Lung microvascular endothelial cell (primary cell): ENCODE results near the gene CENPF. TPM values are rescaled to one million over a fixed set of nuclear protein-coding genes. Genes with fewer than 3 reads are reported as not detected.
A peak's percentile ranks its signal among the peaks of the same experiment; 100 is the strongest.
"Not testable (repeated sequence)": the region's sequence is repeated elsewhere in the genome, so short reads cannot be mapped to it uniquely, and the experiment has no call there.

Experiments used
- DNase-seq, 2 donors: peaks; one replicate each; pipeline versions ENCODE4 v3.0.0 to v3.0.0-alpha.2; 2010; ENCODE audit warnings: low read depth in 2 of 2
- total RNA-seq: library from RNA; depleted of rRNA; stranded (reverse); fragments of >200 nt; gene quantifications from 2 replicates; pipeline ENCODE4 v1.2.1, GENCODE V29; 2014

Gene CENPF
- total RNA-seq, 1 donor from 2014 or later = 6.0 TPM

DNA sequence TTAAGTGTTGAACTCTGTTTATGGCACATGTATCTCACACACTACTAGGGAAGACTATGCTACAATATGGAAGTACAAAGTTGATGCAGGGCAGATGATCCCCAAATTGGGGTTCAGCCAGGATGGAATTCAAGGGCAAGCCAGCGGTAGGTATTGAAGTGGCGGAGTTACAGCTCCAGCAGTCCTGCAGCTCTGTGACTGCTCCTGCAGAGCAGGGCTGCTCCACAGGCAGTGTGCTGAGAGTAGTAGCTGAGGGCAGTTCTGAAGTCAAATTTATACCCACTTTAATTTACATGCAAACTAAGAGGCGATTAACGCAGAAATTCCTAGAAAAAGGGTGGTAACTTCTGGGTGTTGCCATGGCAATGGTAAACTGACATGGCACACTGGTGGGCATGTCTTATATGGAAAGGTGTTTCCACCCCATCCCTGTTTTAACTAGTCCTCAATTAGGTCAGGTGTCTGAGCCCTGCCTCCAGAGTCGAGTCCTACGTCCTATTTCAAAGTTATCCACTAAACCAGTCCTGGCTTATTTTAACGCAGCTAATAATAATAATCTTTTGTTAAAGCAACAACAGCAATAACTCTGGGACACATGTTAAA lies 20.6 kb upstream of the CENPF start:
- no peak for DNase-seq

DNA sequence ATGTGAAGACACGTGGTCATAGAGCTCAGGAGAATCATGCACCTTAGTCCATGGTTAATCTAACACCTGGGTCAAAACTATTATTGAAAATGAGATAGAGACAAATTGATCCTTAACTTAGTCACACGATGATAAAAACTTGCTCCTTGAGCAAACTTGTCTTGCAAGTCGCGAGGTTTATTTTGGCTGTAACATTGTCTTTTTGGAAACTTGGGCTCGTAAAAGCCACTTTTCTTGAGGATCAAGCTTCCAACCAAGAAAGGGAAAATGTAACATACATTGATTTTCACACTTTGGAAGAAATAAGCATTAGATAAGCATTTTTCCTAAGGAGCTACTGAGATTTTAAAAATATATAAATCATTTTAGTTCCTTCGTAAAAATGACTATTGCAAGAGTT lies 19.9 kb upstream of the CENPF start:
- no peak for DNase-seq

DNA sequence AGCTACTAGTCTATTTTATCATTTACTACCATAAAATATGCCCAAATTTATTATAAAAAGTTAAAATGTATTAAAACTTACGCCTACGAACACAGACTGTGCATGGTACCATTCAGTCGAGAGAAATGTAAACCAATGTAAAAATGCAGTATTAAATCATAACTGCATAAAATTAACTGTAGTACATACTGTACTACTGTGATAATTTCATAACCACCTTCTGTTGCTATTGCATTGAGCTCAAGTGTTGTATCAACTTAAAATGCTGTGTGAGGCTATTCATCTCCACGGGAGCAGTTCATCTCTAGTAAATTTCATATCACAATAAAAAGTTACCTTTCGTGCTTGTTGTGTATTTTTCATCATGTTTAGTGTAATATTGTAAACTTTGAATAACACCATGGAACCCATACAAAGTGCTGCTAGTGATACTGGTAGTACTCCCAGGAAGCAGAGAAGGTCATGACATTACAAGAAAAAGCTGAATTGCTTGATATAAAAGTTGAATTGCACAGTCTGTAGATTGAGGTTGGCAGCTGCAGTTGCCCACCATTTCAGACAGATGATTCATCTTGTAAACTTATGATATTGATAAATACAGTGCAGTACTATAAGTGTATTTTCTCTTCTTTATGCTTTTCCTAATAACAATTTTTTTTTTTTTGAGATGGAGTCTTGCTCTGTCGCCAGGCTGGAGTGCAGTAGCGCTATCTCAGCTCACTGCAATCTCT lies 19.0 kb upstream of the CENPF start:
- no peak for DNase-seq

DNA sequence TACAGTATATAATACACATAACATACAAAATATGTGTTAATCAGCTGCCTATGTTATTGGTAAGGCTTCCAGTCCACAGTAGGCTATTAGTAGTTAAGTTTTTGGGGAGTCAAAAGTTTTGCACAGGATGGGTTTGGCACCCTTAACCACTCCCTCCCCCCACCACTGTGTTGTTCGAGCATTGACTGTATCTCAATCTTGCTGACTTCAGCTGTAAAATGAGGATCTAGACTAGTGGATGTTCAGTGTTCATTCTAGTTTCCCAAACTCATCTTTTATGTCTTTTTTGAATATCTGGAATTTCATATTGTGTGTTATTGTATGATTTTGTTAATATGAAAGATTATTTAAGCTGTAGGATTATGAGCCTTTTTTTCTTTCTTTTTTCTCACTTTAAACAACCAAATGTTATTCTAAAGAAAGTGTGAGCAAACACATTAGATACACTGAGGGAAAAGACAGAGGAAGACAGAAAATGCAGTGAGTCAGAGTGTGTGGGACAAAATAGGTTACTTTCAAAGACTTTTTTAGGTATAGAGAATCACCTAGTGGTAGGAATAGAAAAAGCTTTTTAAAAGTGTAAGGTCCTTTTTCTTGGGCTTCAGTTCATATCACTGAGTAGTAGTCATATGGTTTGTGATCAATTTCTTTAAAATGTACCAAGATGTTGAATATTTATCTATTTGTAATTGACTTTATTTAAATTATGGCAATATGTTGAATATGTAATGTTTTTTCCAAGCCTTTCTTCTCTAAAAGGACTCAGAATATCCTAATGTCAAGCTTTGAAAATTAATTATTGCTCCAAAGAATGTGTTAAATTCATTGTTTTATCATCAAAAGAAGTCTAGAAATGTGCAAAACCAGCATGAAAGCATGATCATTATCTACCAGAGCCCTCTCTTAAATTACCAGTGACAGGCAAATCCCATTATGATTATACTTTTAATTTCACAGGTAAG lies 17.9 kb upstream of the CENPF start:
- DNase-seq = peak; percentile 72 to 75

DNA sequence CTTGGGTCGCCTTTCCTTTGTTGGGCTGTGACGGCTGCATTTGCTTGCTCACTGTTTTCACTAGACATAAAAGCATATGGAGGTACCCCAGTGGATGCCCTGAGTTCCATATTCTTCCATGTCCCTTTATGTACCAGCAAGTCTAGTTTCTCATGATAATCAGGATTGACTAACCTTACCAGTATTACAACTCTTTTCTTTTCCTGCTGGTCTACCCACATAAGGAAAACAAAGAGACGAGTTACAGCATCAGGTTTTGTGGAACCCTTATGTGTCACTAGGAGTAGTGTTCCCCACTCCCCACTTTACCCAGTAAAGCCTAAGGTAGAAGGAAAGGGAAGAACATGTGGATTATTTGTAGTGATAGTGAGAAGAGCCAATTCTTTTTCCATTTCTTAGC lies 16.4 kb upstream of the CENPF start:
- DNase-seq = no peak

DNA sequence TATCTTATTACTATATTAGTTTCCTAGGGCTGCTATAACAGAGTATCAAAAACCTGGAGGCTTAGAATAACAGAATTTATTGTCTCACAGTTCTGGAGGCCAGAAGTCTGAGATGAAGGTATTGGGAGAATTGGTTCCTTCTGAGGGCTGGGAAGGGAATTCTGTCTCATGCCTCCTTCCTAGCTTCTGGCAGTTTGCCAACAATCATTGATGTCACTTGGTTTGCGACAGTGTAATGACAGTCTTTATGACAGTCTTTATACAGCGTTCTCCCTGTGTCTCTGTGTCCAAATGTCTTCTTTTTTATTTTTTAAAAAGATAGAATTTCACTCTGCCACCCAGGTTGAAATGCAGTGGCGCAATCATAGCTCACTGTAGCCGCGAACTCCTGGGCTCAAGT lies 15.8 kb upstream of the CENPF start:
- DNase-seq = no peak

DNA sequence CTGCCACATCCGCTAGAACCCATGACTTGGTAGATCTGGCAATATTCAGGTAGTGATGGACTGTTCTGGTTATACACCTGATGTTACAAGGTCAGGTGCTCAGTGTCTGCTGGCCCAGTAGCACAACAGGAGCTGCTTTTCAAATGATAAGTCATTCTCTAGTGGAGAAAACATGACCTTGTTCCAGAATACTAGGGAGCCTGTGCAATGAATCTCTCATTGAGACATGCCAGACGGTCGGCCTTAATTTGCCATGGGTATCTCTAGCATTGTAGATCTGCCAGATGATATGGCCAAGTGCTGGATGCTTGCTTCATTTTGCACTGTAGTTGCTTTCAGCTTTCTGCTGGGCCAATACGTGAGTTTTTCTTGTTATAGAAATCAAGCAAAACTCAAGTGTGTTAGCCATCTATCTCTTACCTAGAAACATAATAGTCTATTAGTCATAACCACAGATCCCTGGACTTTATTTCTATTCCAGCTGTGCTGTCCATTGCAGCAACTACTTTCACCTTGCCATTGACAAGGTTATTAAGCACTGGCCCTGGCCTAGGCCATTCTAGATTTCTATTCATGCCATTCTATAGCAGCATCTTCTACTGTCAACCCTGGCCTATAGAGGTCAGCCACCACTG lies 13.9 kb upstream of the CENPF start:
- no peak for DNase-seq

DNA sequence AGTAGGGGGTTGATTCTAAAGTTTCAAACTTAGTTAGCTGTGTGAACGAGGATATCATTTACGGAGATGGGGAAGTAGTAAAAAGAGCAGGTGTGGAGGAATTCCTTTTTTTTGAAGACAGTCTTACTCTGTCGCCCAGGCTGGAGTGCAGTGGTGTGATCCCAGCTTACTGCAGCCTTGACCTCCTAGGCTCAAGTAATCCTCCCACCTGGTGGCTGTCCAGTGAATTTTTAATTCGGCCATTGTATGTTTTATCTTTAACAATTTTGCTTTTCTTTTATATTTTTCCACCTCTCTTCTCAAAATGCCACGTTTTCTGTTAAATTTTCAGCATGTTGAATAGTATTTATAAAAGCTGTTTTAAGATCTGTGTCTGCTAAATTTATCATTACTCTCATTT lies 12.3 kb upstream of the CENPF start:
- DNase-seq = peak in 1 of 2 donors; percentile 6

DNA sequence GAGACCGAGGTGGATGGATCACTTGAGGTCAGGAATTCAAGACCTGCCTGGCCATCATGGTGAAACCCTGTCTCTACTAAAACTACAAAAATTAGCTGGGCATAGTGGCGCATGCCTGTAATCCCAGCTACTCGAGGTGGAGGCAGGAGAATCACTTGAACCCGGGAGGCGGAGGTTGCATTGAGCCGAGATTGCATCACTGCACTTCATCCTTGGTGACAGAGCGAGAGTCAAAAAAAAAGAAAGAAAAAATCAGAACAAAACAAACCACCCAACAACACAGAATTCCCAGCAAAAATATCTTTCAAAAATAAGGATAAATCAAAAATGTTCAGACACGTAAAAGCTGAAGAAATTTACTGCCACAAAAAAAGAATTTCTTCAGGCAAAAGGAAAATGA lies 11.1 kb upstream of the CENPF start:
- not testable (repeated sequence) for DNase-seq

DNA sequence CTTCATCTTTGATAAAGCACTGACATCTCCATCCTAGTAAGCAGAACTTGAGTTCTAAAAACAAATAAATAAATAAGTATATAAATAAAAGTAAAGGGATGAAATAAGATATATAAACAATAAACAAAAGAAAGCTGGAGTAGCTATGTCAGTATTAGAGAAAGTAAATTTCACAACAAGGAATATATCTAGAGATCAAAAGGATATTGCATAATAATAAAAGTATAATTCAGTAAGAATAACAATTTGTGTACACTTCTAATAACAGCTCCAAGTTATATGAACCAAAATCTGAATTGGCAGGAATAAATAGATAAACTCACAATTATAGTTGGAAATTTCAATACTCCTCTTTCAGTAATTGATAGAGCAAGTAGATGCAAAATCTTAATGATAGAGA lies 9.8 kb upstream of the CENPF start:
- DNase-seq = no peak

DNA sequence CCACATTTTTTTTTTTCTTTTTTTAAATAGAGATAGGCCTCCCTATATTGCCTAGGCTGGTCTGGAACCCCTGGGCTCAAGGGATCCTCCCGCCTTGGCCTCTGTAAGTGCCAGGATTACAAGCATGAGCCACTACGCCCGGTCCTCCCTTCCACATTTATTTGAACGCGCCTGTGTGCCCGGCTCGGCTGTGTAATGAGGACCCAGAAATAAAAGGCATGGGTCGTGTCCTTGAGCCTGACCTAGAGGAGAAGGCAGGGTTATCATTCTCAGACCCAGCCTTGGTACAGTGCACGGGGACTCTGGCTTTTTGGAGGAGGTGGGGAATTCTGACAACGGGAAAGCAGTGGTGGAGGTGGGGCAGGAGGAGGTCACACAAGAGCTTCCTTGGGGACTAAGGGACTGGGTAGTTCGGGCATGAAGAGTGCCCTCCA lies 841 bp downstream of the CENPF start:
- DNase-seq = peak in 1 of 2 donors; percentile 20

DNA sequence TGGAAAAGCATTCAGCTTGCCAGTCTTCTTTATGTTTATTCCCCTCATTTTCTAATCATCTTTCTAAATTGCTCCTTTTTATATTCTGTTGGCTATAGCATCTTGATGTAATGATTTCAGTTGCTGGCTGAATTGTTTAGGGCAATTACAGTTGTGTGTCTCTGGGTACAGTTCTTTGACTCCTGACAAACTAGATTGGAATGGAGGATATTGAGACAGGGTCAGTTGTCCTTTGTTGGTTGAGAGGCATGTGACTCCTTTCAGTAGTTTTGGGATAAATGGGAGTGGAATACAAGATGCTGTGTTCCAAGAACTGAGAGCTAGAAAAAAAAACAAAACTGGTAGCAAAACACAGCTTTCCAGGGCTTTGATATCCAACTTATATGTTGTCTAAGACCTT lies 1.5 kb downstream of the CENPF start:
- DNase-seq = peak in 1 of 2 donors; percentile 22

DNA sequence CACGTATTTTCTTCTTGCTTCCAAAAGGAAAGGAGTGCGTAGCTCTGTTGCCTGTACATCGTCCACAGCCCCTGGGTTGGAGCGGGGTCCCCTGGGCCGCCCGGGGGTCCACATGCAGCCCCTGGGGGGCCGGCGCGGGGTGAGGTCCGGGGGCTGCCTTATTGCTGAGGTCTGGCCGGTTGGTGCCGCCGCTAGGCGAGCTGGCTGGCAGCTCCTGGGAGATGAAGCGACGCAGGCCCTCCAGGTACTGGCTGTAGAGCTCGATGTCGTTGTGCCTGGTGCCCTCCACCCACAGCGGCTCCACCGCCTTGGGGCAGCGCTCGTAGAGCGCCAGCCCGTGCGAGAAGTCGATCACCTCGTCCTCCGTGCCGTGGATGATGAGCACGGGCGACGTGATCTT lies 2.5 kb downstream of the CENPF start:
- DNase-seq = not testable (repeated sequence)

DNA sequence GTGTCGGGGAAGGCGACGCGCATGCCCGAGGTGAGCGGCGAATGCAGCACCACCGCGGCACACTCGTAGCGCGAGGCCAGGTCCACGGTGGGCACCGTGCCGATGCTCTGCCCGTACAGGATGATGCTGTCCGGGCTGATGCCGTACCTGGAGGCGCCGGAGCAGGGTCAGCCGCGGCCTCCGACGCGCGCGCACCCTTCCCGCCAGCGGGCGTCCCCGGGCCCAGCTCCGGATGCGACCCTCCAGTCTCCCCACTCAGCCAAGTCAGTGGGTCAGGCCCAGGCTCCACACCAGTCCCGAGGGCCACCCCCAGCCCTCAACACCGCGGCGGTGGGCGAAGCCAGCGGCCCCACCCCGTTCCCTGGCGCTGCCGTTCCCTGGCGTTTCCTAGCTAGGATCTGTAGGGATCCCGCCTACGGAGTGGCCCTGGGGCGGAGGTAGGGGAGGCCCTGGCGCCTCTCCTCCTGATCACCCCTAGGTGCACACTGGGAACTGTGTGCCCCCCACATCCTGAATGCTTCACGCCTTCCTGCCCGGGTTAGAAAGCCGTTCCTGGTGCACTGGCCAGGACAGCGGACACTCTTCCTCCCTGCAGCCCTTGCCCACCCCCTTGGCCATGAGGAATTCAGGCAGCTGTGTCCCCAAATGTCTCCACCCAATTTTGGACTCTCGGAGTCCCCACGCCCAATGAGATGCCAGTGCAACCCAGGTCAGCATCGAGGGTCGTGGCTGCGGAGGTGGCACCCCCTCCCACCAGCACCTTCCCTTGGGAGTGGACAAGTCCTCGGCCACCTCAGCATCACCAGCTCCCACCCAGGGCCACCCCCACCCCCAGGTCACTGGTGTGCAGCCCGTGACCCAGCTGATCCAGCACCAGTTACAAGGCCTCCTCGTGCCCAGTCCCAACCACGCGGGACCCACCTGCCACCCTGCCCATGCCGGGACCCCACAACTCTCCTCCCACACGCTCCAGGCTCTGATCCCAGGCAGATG lies 3.2 kb downstream of the CENPF start:
- DNase-seq = not testable (repeated sequence)

DNA sequence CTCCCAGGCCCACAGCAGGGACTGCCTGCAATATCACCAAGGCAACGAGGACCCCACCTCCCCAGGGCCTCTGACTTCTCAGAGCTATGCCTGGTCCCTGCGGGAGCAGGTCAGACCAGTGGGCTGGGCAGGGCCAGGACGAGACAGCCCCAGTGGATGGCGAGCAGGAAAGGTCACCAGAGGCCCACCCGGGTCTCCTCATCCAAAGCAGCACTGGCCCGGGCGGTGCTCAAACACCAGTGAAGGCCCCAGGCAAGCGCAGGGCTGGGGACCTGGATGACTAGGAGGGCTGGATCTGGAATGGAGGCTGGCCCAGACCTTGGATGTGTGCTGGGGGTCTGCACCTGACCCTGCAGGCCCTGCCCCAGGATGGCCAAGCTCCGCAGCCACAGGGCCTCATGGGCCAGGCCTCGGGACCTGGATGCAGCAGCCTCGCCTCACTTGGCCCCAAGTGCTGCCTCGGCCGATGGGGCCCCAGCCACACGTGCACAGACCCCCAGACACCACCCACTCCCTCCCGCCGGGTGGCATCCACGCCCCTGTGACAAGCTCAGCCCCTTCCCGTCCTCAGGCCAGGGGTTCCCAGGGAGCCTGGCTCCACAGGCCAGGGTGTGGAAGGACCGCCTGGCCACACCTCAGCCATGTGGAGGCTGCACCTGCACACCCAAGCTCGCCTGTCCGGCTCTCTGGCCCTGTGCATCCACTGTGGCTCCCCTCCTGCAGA lies 4.7 kb downstream of the CENPF start:
- not testable (repeated sequence) for DNase-seq

DNA sequence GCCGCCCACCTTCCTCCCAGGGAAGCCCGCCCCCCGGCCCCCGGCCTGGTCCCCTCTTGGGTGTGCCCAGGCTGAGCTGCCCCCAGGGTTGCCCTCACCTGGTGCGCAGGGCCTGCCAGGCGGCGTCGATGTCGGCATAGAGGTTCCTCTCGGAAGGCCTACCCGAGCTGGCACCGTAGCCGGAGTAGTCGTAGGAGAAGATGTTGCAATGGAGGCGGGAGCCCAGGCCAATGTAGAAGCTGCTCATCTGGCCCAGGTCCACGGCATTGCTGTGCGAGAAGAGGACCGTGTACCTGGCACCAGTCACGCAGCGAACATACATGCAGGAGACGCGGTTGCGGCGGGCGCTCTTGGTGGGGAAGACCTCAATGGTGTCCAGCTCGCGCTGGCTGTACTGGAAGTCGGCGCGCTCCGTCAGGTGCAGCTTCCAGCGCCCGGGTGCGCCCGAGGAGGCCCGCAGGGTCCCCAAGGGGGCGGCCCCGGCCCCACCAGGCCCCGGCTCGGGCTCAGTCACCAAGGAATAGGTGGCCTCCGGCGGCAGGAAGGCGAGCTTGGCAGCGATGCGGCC lies 5.3 kb downstream of the CENPF start:
- not testable (repeated sequence) for DNase-seq

DNA sequence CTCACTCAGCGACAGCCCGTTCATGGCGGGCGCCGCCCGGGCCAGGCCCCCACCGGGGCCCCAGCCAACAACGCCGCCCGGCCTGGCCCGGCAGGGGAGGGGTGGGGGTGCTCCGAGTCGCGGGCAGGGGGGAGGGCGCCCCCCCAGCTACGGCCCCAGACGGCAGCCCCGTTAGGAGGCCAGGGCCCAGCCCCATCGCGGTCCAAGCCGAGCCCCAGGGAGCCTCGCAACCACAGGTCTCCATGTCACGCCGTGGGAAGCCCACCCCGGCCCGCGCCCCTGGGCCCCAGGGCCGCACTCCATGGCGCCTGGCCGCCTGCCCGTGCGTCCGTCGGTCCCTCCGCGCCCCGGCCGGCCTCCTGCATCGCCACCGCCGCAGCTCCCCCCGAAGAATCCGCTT lies 5.8 kb downstream of the CENPF start:
- DNase-seq = not testable (repeated sequence)

DNA sequence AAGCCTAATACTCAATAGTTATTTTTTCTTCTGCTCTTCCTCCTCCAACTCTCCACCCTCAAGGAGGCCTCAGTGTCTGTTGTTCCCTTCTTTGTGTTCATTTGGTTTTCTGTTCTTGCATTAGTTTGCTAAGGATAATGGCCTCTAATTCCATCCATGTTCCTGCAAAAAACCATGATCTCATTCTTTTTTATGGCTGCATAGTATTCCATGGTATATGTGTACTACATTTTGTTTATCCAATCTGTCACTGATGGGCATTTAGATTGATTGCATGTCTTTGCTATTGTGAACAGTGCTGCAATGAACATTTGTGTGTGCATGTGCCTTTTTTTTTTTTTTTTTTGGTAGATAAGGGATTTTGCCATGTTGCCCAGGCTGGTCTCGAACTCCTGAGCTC lies 6.7 kb downstream of the CENPF start:
- DNase-seq = no peak

DNA sequence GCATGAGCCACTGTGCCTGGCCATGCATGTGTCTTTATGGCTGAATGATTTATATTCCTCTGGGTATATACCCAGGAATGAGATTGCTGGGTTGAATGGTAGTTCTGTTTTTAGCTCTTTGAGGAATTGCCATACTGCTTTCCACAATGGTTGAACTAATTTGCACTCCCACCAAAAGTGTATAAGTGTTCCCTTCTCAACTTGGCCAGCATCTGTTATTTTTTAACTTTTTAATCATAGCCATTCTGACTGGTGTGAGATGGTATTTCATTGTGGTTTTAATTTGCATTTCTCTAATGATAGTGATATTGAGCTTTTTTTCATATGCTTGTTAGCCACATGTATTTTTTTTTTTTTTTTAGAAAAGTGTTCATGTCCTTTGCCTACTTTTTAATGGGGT lies 7.1 kb downstream of the CENPF start:
- DNase-seq = not testable (repeated sequence)
